Mesendoderm (in vitro differentiated cells): ENCODE results near the gene LCP2.

ENCODE experiments used
- DNase-seq: peaks from one replicate; pipeline ENCODE4 v3.0.0; 2013
- H2AK5ac ChIP-seq: 2 replicates; pipeline ENCODE4 v1.6.1; 2013; ENCODE audit warnings: low read length, inconsistent platforms
- H2BK120ac ChIP-seq: 2 replicates; pipeline ENCODE4 v1.6.1; 2013; ENCODE audit warnings: low read depth, mild to moderate bottlenecking, low read length, moderate library complexity, mixed read lengths
- H2BK15ac ChIP-seq: replicated peaks from 2 replicates; pipeline ENCODE4 v1.6.1; 2013; ENCODE audit warnings: low read depth, mild to moderate bottlenecking, moderate library complexity
- H2BK5ac ChIP-seq: 2 replicates; pipeline ENCODE4 v1.6.1; 2013; ENCODE audit warnings: low read length, inconsistent platforms
- H3K18ac ChIP-seq: 2 replicates; pipeline ENCODE4 v1.6.1; 2013; ENCODE audit warnings: mild to moderate bottlenecking, low read length, mixed read lengths
- H3K23ac ChIP-seq: one replicate; pipeline ENCODE4 v1.6.1; 2013; ENCODE audit warnings: low read length
- H3K27ac ChIP-seq: 2 replicates; pipeline ENCODE4 v1.5.1; 2013; ENCODE audit warnings: low read depth, mild to moderate bottlenecking, inconsistent platforms, low read length, moderate library complexity
- H3K27me3 ChIP-seq: 2 replicates; pipeline ENCODE4 v1.6.1; 2013; ENCODE audit warnings: low read length, control low read depth, mild to moderate bottlenecking, inconsistent platforms; ENCODE audit not compliant: insufficient read depth, poor library complexity
- H3K36me3 ChIP-seq: 2 replicates; pipeline ENCODE4 v1.6.1; 2013; ENCODE audit warnings: low read length, inconsistent platforms; ENCODE audit not compliant: control insufficient read depth, insufficient read depth
- H3K4ac ChIP-seq: one replicate; pipeline ENCODE4 v1.6.1; 2013; ENCODE audit warnings: low read depth, mild to moderate bottlenecking, low read length, moderate library complexity
- H3K4me1 ChIP-seq: 2 replicates; pipeline ENCODE4 v1.6.1; 2013; ENCODE audit warnings: low read depth, low read length, inconsistent platforms; ENCODE audit not compliant: control insufficient read depth
- H3K4me2 ChIP-seq: 2 replicates; pipeline ENCODE4 v1.6.1; 2013; ENCODE audit warnings: low read length
- H3K4me3 ChIP-seq: 2 replicates; pipeline ENCODE4 v1.5.1; 2013; ENCODE audit warnings: mild to moderate bottlenecking, low read length
- H3K56ac ChIP-seq: one replicate; pipeline ENCODE4 v1.6.1; 2013; ENCODE audit warnings: low read length
- H3K79me1 ChIP-seq: 2 replicates; pipeline ENCODE4 v1.6.1; 2013; ENCODE audit warnings: low read length, inconsistent platforms
- H3K79me2 ChIP-seq: 2 replicates; pipeline ENCODE4 v1.6.1; 2013; ENCODE audit warnings: mild to moderate bottlenecking, low read length; ENCODE audit not compliant: control insufficient read depth, insufficient read depth
- H3K9ac ChIP-seq: 2 replicates; pipeline ENCODE4 v1.6.1; 2013; ENCODE audit warnings: low read length, inconsistent platforms
- H4K5ac ChIP-seq: one replicate; pipeline ENCODE4 v1.6.1; 2013; ENCODE audit warnings: low read length
- H4K8ac ChIP-seq: one replicate; pipeline ENCODE4 v1.6.1; 2013; ENCODE audit warnings: low read depth, mild to moderate bottlenecking, control low read depth, low read length, moderate library complexity
- WGBS: extraction: QIAGEN DNeasy Blood & Tissue Kit; methylation state at CpG from one replicate; pipeline ENCODE4 v1.1.7; 2013; ENCODE audit warnings: low lambda C conversion rate, missing lambda C conversion rate; ENCODE audit not compliant: insufficient coverage; ENCODE audit errors: extremely low coverage; 5-methylcytosine and 5-hydroxymethylcytosine counted together

LCP2 gene

DNA sequence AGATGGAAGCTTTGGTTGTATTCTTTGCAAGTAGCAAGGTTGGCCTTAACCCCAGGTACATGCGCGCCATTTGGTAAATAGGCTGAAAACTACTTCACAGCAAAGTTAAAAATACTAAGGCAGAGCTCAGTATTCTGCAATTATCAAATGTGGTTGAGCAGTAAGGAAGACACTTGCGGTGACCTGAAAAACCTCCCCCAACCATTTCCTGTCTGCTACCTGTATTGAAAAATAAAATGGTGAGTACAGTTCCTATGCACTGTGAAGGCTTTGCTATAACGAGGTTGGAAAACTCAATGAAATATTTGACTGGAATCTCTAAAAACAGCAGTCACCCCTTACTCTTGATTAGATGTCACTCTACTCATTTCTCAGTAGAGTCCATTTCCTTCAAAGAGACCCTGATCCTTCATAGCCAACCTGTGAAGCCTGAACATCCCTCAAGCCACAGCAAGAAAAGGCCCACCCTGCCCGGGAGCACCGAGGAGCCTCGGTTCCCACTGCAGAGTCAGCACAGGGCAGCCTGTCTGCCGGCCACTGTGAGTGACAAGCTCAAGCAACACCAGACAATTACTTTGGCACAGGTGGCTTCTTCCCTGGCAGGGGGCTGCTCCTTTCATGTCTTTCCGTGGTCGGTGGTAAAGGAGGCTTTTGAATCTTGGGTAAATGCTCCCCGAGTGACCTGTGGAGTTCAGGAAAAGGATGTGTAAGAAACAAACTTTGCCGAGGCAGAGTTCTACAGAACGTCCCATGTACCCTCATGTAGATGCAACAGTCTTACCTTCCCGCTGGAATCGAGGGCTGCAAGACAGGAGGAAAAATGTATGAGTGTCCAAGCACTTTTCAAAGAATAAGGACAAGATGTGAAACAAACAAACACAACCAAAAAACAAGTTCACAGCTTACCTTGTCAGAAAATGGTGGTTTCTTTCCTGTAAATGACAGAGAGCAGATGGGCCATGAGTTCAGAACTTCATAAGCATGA is 35.2 kb downstream of the LCP2 start:
- no peak overlapping the region for H3K27ac ChIP-seq
- H3K56ac ChIP-seq: no peak overlapping the region
- H3K27me3 ChIP-seq: no peaks in the 10 kb centered on the region
- H3K9ac ChIP-seq: no peak overlapping the region
- no peaks in the 10 kb centered on the region for H3K79me1 ChIP-seq
- DNase-seq: no peak
- no peak overlapping the region for H3K4ac ChIP-seq
- no peak overlapping the region for H2BK5ac ChIP-seq
- H4K5ac ChIP-seq: no peak overlapping the region
- H3K4me3 ChIP-seq: no peak overlapping the region
- no peak overlapping the region for H3K18ac ChIP-seq
- no peak overlapping the region for H4K8ac ChIP-seq
- H2BK120ac ChIP-seq: no peak overlapping the region
- no peaks in the 10 kb centered on the region for H3K36me3 ChIP-seq
- no peak overlapping the region for H3K4me2 ChIP-seq
- no peaks in the 10 kb centered on the region for H3K4me1 ChIP-seq
- no CpG with 5 or more reads among the region's 15 CpGs for WGBS
- no peak overlapping the region for H2BK15ac ChIP-seq
- no peak overlapping the region for H2AK5ac ChIP-seq
- no peaks in the 10 kb centered on the region for H3K79me2 ChIP-seq
- H3K23ac ChIP-seq: no peak overlapping the region

DNA sequence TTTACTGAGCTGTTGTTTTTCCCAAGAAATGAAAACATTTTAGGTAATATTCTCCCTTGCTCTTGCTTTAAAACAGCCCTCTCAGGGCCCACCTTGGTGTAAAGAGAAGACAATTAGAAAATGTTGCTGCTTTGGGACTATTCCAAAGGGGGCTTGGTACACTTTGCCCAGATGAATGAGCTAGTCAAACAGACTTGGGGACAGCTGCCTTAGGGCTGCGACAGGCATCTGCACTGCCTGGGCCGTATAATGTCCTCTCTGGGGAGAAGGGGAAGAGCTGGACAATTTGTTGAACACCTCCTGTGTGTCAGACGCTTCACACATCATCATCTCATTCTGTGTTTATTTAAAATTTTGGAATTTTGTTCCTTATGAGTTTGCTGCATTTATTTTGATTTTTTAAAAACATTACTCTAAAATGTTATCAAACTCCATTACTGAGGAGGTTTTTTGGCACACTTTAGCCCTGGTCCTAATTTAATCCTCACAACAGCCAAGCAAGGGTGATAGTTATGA is 36.0 kb downstream of the LCP2 start:
- Histone ChIP-seq H3K4me3 (no peak overlapping the region), H3K27ac (no peak overlapping the region), H3K4me2 (no peak overlapping the region), H3K18ac (no peak overlapping the region), H2AK5ac (no peak overlapping the region), H3K79me1 (no peaks in the 10 kb centered on the region), H3K4me1 (no peaks in the 10 kb centered on the region), H3K56ac (no peak overlapping the region), H2BK15ac (no peak overlapping the region), H3K23ac (no peak overlapping the region), H4K5ac (no peak overlapping the region), H3K79me2 (no peaks in the 10 kb centered on the region), H4K8ac (no peak overlapping the region), H3K4ac (no peak overlapping the region), H2BK120ac (no peak overlapping the region), H2BK5ac (no peak overlapping the region), H3K36me3 (no peaks in the 10 kb centered on the region), H3K9ac (no peak overlapping the region), H3K27me3 (no peaks in the 10 kb centered on the region)
- no peak for DNase-seq
- no CpG with 5 or more reads among the region's 3 CpGs for WGBS

DNA sequence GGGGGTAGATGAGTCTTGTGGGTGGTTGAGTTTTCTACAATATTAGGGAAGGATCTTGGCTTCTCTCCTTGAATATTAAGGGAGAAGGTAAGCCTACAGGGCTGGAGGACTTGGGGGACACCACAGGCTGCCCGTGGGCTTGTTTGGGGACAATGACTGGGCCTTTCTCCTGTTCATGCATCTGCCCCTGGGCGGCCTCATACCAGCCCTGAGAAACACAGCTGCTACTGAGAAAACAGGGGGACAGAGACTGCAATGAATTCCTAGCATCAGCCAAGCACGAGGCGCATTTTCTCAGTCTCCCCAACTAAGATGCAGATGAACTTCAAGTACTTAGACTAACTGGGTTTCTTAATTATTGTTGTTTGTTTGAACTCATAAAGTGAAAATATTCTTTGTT is 40.2 kb downstream of the LCP2 start:
- no CpG with 5 or more reads among the region's 4 CpGs for WGBS
- Histone ChIP-seq H4K5ac (no peak overlapping the region), H3K36me3 (no peaks in the 10 kb centered on the region), H2AK5ac (no peak overlapping the region), H3K27ac (no peak overlapping the region), H3K27me3 (no peaks in the 10 kb centered on the region), H3K18ac (no peak overlapping the region), H3K4me2 (no peak overlapping the region), H3K4ac (no peak overlapping the region), H4K8ac (no peak overlapping the region), H3K4me1 (no peaks in the 10 kb centered on the region), H3K4me3 (no peak overlapping the region), H3K79me1 (no peaks in the 10 kb centered on the region), H3K79me2 (no peaks in the 10 kb centered on the region), H2BK15ac (no peak overlapping the region), H3K56ac (no peak overlapping the region), H3K23ac (no peak overlapping the region), H2BK5ac (no peak overlapping the region), H2BK120ac (no peak overlapping the region), H3K9ac (no peak overlapping the region)
- no peak for DNase-seq

DNA sequence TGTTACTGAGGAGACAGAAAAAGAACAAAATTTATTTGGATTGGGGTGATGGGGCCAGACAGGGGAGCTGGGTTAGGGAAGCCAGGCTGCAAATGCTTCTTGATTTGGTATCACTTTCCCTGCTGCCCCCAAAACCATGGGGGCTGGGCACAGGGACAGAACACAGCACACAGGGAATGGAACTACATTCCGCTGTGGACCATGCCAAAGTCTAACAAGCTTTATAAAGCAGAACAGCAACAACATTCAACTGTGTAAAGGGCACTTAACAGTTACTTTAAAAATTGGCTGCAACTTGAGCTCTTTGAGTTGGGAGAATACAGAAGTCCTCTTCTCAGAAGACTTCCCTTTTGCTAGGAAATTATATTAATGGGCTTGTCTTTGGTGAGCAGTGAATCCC is 41.0 kb downstream of the LCP2 start:
- no peak overlapping the region for H3K4ac ChIP-seq
- H3K27me3 ChIP-seq: no peaks in the 10 kb centered on the region
- H3K56ac ChIP-seq: no peak overlapping the region
- H2AK5ac ChIP-seq: no peak overlapping the region
- no peaks in the 10 kb centered on the region for H3K36me3 ChIP-seq
- no peak overlapping the region for H4K5ac ChIP-seq
- H3K4me2 ChIP-seq: no peak overlapping the region
- H3K79me1 ChIP-seq: no peaks in the 10 kb centered on the region
- no peak overlapping the region for H3K4me3 ChIP-seq
- DNase-seq: no peak
- H3K9ac ChIP-seq: no peak overlapping the region
- H3K18ac ChIP-seq: no peak overlapping the region
- no peaks in the 10 kb centered on the region for H3K79me2 ChIP-seq
- H3K4me1 ChIP-seq: no peaks in the 10 kb centered on the region
- no peak overlapping the region for H2BK15ac ChIP-seq
- no CpG with 5 or more reads among the region's 1 CpG for WGBS
- no peak overlapping the region for H3K23ac ChIP-seq
- no peak overlapping the region for H4K8ac ChIP-seq
- no peak overlapping the region for H2BK120ac ChIP-seq
- no peak overlapping the region for H2BK5ac ChIP-seq
- H3K27ac ChIP-seq: no peak overlapping the region

DNA sequence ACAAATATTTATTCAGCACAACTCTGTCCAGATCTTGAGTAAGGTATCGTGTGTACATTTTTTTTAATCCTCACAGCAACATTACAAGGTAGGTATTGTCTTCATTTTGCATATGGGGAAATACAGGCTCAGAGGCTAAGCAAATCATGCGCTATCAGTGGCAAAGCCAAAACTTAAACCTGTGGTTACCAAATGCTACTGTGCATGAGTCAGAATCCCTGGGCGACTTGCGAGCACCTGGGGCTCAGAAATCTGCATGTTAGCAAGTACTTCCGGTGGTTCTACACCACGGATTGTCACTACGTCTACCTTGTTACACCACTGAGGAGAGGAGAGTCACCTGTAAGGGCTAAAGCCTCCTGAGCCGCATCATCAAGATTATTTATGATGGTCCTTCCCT is 43.5 kb downstream of the LCP2 start:
- Histone ChIP-seq H2BK15ac (no peak overlapping the region), H3K23ac (no peak overlapping the region), H3K79me1 (no peaks in the 10 kb centered on the region), H2AK5ac (no peak overlapping the region), H3K27me3 (no peaks in the 10 kb centered on the region), H3K4me1 (no peaks in the 10 kb centered on the region), H3K18ac (no peak overlapping the region), H4K5ac (no peak overlapping the region), H3K9ac (no peak overlapping the region), H3K4ac (no peak overlapping the region), H3K27ac (no peak overlapping the region), H2BK120ac (no peak overlapping the region), H2BK5ac (no peak overlapping the region), H3K36me3 (no peaks in the 10 kb centered on the region), H3K56ac (no peak overlapping the region), H3K4me3 (no peak overlapping the region), H3K79me2 (no peaks in the 10 kb centered on the region), H4K8ac (no peak overlapping the region), H3K4me2 (no peak overlapping the region)
- WGBS: no CpG with 5 or more reads among the region's 8 CpGs
- peak; percentile 73 for DNase-seq
